Upper lobe of left lung (tissue), 4 donors: ENCODE data around the gene EIF2B5.

ENCODE experiments used
- CTCF ChIP-seq, 6 experiments: fragments of 450-650 bp in 4 of 6; fragments of 200-600 bp in 2 of 6; sonication (generic) in 2 of 6; IDR thresholded peaks; one replicate each; pipeline ENCODE4 v1.5.1; 2016 to 2019; ENCODE audit warnings: antibody characterized with exemption in 6 of 6
- POLR2A ChIP-seq, 4 donors: fragments of 450-650 bp; IDR thresholded peaks; one replicate each; pipeline ENCODE4 v1.5.1; 2016 to 2017; ENCODE audit warnings: antibody characterized with exemption in 4 of 4, mild to moderate bottlenecking in 2 of 4

GRCh38 chr3:184175506-184175905, 40.3 kb downstream of the EIF2B5 start:
- TF ChIP-seq POLR2A (IDR thresholded peaks at IDR 0.05), result no peak
- TF ChIP-seq CTCF (IDR thresholded peaks at IDR 0.05), result no peak
